GM21619 (cell line): Measurements from ENCODE around the gene TPH2.

Source experiments
- ATAC-seq: cut with Tn5 transposase; IDR thresholded peaks from one replicate; pipeline ENCODE4 v1.9.1; 2021; ENCODE audit not compliant: unreplicated experiment

TPH2 gene

DNA sequence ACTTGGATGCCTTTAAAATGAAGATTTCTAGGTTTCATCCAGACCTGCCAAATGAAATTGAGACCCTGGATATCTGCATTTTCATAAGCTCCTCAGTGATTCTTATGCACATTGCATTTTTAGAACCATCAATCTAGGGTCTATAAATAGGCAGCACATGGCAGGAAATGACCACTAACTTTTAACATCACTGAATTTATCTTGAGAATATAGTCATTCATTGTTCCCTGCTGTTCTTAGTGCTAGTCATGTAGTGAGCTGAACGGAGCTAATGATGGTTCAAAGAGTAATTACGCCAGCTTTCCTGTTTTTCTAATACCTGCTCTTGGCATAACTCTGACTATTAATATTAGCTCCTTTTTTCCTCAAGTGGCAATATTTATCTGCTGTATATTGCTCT lies 91.6 kb downstream of the TPH2 start:
- ATAC-seq = no peak

DNA sequence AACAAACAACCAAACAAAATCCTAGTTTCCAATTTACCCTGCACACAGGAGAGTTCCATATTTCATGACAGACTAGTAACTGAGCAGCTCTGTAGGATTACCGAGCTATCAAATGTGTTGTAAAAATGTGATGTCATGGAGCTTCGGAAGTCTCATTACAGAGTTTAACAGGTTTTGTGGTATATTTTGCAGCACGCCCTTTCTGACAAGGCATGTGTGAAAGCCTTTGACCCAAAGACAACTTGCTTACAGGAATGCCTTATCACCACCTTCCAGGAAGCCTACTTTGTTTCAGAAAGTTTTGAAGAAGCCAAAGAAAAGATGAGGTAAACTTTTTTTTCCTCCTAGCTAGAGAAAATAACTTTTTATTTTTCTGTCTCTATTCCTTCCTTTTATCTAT lies 92.4 kb downstream of the TPH2 start:
- no peak for ATAC-seq

DNA sequence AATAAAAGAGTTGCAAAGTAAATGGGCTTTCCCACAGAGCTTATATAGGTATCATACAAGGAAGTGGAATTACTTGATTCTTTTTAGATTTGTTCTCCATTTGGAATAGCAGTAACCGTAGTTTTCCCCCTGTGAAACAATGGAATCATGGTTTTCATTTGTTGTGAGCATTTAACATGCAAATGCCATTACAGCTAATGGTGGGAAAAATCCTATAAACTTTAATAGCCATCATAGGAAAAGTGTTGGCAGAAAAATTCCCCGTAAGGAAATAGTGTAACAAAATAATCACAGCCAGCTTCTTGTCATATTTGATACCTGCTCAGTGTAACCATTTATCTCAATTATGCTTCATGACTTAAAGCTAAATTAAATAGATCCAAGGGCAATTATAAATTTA lies 95.3 kb downstream of the TPH2 start:
- no peak for ATAC-seq

DNA sequence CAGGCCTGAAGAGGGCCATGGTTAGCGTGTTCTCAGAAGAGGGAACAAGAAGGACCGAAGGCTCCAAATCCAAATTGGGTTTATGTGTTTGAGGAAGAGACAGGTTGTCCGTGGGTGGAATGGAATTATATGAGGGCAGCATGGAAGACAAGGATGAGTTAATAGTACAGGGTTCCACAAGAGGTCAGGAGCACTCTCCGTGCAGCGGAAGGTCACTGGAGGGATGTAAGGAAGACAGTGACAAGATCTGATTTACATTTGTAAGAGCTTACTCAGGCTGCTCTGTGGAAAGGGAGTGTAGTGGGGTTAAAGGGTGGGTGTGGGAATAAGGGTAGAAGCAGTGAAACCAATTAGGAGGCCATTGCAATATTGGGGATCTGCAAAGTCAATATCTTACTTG lies 97.0 kb downstream of the TPH2 start:
- ATAC-seq = no peak

DNA sequence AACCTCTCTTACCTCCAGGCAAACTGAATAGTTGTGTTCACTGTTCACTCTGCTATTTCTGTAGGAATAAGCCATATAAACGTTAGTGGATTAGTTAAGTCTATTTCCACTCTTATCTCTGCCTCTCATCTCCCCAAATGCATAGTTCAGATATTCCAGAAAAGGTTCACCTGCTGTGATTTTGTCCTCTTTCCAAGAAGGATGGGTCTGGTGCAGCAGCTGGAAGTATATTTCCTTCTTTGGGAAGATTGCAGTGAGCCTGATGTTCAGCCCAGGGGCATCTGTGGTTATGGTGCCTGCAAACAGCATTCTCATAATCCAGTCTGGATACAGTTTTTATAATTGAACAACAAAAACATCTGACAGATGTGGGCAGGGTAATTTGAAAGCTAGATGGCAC lies 97.7 kb downstream of the TPH2 start:
- no peak for ATAC-seq

DNA sequence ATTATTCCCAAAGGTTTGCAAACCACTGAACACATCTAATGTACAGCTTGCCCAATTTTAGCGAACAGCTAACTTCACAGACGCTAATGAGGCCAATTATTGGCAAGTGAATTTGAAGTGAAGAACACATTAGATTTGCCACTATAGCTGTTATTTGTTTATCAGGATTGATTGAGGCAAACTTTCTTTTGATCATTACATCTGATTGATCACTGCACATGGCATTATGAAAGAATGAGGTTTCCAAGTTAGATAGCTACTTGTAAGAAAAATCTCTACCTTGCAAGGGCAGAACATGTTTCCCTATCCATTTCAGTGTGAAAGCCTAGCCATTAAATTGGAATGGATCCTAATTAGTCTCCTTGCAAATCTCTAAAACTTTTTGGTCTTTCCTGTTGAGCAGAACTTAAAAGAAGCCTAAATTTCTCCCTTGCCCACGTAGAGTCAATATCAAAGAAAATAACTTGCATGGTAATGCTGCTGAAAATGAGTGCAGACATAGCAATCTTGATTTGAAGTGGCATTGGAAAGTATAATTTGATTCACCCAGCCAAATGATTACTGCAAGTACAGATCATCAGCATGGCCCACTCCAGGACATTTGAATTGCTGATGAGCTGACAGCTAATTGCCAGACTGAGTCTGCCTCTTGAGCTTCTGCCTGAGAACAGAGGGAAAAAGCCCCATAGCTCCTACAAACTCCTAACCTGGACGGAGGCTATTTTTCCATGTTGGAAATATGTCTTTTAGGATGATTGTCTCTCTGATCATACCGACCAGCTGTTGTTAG lies 98.6 kb downstream of the TPH2 start:
- ATAC-seq = no peak

DNA sequence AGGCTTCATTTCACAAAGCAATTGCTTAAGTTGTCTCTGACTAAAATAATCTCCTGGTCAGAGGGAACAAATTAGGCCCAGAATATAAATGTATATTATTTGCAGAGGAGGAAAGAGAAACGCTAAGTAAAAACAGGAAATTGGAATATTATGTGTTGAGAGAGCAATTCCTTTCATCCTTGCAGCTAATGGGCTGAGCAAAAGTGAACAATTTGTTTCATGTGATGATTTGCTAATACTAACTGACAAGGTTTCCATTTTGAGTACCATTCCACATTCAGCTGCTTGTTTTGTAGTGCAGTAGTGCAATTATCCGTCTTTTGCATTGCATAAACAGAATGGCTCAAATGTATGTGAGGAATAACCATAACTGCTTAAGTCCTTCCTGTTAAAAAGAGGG lies 103.2 kb downstream of the TPH2 start:
- no peak for ATAC-seq

DNA sequence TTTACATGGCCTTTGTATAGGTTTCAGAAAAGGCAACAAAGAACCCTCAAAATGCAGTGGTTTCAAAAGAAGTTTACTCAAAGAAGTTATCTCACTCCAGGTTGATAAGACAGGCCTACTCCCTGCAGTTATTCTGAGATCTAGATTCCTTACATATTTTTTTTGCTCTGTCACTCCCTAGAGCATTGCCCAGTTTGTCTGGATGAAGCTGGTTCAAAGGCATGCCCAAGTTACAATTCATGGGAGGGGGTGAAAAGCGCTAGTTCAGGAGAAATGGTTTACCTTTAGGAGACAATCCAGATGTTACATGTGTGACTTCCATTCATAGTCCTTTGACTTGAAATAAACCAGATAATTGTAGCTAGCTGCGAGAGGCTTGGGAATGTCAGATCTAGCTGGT lies 115.0 kb downstream of the TPH2 start:
- no peak for ATAC-seq

DNA sequence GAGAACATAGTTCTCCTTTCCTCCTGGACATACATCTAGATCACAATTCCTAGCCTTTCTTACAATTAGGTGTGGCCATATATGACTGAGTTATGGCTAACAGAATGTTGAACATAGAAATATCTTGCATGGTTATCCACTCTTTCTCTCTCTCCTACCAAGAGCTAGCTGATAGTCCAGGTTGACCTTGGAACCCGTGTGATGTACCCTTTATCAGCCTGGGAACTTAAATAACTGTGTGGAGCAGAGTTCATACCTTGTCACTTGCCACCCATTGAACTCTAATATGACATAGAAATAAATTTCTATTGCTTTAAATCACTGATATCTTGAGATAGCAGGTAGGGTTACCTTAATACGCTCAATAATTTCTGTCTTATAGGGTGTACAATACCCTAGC lies 115.9 kb downstream of the TPH2 start:
- no peak for ATAC-seq

DNA sequence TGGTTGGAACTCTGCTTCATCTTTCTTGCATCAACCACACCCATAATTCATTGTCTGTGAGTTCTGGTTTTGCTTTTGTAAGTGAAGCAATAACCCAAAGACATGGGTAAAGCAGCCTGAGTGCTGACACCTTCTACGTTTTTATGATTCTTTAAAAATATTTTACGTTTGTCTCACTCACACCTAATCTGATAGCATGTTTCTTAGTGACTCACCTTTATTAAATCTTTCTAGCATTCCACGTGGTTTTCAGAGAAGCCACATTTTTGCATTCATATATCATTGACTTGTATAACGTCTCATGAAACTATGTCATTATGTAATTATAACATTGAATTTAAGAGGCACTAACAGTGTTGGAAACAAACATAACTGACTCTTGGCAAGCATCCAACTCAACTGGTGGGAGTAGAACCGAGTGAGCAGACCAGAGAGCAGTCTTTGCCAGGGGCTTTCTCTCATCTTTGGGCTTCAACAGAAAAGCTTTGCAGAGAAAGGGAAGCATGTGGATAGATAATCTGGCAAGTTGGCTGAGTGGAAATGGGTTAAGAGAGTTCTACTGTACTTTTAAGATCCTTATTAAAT lies 118.8 kb downstream of the TPH2 start:
- no peak for ATAC-seq

DNA sequence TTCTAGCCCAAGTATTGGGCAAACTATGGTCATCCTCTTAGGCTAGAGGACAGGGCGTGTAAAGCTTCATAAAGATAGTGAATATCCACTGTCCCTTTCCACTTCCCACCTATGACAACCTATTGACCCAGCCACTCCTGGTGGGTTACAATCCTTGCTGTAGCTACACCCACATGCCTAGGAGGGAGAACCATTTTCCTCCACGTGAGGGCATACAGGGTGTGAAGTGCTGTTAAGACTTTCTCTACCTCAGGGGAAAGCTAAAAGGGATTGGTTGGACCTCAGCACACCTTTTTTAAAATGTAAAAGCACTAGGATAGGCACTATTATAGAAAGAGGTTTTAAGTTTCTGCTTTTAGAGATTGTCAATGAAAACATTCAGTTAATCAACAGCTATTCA lies 124.4 kb downstream of the TPH2 start:
- no peak for ATAC-seq

DNA sequence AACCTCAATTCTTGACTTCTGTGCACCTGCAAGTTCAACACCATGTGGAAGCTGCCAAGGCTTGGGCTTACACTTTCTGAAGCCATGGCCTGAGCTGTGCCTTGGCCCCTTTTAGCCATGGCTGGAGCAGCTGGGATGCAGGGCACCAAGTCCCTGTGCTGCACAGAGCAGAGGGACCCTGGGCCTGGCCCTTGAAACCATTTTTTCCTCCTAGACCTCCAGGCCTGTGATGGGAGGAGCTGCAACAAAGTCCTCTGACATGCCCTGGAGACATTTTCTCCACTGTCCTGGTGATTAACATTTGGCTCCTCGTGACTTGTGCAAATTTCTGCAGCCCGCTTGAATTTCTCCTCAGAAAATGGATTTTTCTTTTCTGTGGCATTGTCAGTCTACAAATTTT lies 132.4 kb downstream of the TPH2 start:
- no peak for ATAC-seq

DNA sequence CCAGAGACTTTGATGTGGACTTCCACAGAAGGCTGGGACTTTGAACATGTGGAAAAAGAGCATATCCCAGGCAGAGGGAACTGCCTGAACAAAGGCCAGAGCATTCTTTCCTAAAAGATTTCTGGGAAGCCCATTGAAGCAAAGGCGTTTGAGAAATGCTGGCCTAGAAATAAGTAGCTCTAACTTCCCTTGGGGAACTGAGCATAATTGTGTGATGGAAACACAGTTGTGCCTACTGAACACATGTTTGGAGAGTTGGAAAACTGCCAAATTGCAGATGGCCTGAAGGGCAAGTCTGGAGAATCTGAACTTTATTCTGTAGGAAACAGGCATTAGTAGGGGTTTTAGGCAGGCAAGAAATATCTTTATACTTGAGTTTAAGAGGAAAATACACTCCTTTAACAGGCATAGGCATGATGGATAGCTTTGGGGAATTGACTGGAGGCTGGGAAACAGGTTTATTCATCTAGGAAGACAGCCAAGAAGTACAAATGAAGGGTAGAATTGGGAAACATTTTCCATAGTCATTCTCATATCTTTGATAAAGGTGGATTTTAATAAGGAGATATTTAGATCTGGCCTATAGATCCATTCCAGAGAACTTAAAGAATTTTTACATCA lies 134.1 kb downstream of the TPH2 start:
- ATAC-seq = no peak

DNA sequence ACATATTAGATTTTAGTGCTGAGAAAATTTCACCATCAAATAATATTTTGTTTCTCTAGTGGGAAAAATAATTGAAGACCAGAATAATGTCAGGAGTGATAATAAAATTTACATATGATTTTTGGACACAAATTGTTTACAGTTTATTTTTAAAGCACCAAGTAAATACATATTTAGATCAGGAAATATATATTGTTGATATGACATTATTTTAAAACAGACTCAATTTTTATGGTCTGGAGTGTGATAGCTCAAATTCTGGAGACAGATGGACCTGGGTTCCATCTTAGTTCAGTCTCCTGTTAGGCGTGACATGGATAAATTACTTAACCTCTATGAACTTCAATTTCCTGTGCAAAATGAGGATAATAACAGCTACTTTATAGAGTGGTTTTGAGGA lies 135.4 kb downstream of the TPH2 start:
- no peak for ATAC-seq

DNA sequence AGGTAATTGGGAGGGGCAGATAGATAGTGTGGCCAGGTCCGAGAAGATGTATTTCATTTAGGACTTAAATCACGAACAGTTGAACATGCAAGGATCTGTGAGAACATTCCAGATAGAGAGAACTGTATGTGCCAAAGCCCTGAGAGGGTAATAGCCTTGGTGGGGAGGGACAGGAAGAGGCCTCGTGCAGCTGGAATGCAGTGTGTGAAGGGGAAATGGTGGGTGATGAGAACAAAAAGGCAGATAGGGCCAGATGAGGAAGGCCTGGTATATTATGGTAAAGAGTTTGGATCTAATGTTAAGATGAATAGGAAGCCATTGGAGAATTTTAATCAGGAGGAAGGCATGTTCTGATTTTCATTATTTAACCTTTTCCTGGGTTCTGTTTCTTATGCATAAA lies 136.3 kb downstream of the TPH2 start:
- ATAC-seq = no peak

DNA sequence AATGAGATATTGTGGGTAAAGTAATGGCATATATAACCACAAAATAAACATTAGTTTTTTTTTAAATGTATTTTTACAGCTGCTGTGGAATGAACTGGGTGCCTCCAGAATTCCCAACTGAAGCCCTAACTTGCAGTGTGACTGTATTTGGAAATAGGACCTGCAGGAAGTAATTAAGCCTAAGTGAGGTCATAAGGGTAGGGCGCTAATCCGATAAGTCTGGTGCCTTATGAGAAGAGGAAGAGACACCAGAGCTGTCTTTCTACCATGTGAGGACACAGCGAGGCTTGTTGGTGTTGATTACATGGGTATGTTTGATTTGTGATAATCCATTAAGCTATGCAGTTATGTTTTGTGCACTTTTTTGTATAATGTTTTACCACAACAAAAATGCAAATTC lies 136.8 kb downstream of the TPH2 start:
- ATAC-seq = no peak

DNA sequence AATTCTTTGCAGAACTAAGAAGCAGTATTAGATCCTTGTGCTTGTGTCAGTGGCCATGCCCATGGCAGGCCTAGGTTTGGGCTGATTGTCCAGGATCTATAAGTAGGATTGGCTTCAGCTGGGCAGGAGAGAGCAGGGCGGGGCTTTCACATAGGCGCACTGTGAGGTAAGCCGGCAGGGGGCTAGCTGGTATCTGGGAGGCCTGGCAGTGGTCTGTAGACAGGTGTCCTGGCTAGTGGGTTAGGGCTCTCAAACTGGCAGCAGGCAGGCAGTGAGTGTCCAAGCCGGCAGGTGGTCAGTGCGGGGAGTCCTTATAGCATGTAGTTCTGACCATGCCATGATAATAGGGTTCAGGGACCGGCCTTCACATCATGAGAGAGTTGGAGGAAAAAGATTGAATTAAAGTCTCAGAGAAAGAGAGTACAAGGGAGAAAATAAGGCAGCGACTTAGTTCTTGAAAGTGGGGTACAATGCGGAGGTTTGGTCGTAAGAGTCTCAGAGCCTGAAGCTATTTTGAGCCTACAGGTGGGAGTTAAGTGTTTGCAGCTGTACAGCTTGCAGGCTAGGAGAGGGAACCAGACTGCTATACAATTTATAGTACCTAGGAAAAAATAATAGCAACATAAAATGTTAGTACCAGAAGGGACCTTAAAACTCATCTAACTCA lies 137.4 kb downstream of the TPH2 start:
- no peak for ATAC-seq

DNA sequence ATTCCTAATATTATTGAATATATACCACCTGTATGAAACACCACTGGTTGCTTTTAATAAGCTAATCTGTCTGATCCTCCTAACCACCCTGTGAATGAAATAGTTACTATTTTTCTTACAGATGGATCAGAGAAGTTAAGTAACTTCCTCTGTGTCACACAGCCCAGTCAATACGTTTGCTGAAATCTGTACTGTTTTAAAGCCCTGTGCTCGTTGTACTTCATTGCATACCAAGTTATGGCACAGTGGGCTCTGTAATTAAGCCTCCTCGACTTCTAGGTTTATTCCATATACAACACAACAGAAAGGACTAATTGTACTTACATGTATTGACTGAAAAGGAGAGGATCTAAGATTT lies 137.9 kb downstream of the TPH2 start:
- ATAC-seq = no peak

DNA sequence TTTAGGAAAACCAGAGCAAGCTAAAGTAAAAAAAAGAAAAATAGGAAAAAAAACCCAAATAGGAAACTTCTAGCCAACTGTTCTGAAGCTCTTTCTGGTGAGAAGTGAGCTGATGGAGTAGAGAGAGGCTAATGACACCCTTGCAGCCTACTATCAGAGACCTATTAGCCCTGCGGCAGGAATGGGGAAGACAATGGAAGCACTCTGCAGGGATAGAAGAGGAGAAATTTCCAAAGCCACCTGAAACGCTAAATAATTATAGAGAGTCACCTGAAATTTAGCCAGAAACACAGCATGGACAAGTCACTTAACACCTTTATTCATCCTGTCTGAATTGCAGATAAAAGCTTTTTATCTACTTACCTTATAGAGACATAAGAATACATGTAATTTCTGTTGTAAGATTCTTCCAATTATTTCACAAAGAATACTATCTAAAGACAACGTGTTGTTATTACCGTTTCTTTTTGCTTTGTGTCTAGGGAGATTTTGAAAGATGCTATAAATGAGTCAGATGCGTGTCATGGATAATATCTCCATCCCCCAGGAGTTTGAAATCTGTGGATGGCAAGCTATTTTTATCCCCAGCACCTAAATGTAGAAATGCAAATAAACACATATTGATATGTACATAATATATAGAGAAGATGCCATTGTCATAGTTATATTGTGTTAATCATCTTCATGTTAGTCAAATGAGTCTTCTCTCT lies 138.6 kb downstream of the TPH2 start:
- ATAC-seq = no peak

DNA sequence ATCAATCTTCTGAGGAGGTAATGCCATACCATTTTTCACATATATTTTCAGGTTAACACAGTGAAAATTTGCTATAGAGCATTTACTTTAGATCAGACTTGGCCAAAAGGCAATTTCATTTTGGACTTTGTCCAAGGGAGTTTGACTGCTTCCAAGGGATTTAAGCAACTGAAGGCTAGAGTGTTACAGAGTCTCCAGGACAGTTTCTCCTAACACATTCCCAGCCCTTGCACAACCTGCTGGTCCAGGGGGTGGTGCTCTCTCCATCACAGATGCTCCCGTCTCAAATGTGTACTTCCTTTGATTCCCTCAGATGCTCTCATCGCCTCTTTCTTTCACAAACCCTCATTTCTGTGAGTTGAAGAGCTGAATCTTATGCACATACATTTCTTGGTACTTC lies 143.1 kb downstream of the TPH2 start:
- ATAC-seq = no peak
